Thyroid gland (tissue), 4 donors: ENCODE results near the gene KMT2B.

Experiments used
- POLR2A ChIP-seq, 2 donors: fragments of 450-650 bp; IDR thresholded peaks; one replicate each; pipeline ENCODE4 v1.6.1; 2017; ENCODE audit warnings: antibody characterized with exemption in 2 of 2, mild to moderate bottlenecking in 2 of 2, moderate library complexity in 1 of 2
- TF ChIP-seq, protein P1 (sequence below), 6 experiments: fragments of 200-600 bp in 3 of 6; fragments of 450-650 bp in 3 of 6; sonication (generic) in 3 of 6; IDR thresholded peaks; one replicate each; pipeline ENCODE4 v1.5.1; 2016 to 2019; ENCODE audit warnings: antibody characterized with exemption in 6 of 6, mild to moderate bottlenecking in 2 of 6, inconsistent platforms in 1 of 6, moderate library complexity in 1 of 6

DNA sequence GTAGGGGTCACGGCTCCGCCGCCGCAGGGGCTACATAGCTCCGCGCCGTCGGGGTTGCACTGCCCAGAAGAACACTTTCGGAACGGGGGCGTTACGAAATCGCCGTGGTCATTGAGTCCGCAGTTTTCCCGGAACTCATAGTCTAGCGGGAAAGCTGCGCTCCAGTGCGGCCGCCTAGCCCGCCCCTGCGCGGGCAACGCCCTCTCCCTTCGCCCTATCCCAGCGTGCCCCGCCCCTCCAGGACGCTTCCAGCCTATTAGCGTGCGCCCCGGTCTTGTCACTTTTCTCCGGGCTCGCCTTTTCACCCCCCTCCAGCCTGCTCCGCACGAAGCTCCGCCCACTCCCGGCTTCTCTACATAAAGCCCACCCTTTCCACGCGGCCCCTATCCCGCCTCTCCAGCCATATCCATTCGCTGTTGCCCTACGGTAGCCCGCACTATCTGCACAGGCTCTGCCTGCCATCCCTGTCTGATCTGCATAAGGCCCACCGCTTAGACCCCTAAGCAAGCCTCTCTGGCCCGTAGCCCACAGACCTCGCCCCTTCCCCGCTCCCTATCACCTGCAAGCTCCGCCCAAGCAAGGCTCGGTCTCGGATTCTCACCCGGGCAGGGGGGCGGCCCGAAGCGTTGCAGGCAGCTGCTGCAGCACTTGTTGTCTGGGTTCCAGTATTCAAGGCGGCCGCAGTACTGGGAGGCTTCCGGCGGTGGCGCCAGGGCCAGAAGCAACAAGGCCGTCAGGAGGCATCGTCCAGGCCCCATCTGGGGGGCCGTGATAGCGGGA, 22.8 kb downstream of the KMT2B start:
- TF ChIP-seq POLR2A (IDR thresholded peaks at IDR 0.05): no peak
- TF ChIP-seq, protein P1, sequence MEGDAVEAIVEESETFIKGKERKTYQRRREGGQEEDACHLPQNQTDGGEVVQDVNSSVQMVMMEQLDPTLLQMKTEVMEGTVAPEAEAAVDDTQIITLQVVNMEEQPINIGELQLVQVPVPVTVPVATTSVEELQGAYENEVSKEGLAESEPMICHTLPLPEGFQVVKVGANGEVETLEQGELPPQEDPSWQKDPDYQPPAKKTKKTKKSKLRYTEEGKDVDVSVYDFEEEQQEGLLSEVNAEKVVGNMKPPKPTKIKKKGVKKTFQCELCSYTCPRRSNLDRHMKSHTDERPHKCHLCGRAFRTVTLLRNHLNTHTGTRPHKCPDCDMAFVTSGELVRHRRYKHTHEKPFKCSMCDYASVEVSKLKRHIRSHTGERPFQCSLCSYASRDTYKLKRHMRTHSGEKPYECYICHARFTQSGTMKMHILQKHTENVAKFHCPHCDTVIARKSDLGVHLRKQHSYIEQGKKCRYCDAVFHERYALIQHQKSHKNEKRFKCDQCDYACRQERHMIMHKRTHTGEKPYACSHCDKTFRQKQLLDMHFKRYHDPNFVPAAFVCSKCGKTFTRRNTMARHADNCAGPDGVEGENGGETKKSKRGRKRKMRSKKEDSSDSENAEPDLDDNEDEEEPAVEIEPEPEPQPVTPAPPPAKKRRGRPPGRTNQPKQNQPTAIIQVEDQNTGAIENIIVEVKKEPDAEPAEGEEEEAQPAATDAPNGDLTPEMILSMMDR (IDR thresholded peaks at IDR 0.05): no peak
